A549 (cell line): Measurements from ENCODE around the gene TP53BP1. TPM values are rescaled to one million over a fixed set of nuclear protein-coding genes. Genes with fewer than 3 reads are reported as not detected.

Experiments used
- ATAC-seq, 2 experiments: fragments of 200-7000 bp in 1 of 2; fragments of >200 bp in 1 of 2; cut with Nextera tagmentation in 1 of 2; cut with Tn5 transposase in 1 of 2; 3 replicates each; pipeline versions ENCODE4 v1.8.0 to v1.9.1; 2018 to 2020; ENCODE audit warnings: mild to moderate bottlenecking in 1 of 2, moderate library complexity in 1 of 2
- CTCF ChIA-PET: fragments of 300-600 bp; sonication (Branson Sonifier 250); formaldehyde crosslinking; extraction: SDS; loops from one replicate; lab custom pipeline; 2021; ENCODE audit warnings: antibody characterized with exemption, inconsistent platforms; lab: Yijun Ruan, JAX
- POLR2A ChIA-PET: fragments of 350-600 bp; formaldehyde crosslinking; extraction: SDS; loops from one replicate; lab custom pipeline; 2021; ENCODE audit warnings: antibody characterized with exemption, inconsistent platforms; lab: Yijun Ruan, JAX
- DNase-seq, 2 experiments: peaks; one replicate each; pipeline versions ENCODE4 v3.0.0 to v3.0.0-alpha.2; 2011 to 2016; ENCODE audit warnings: low read depth in 1 of 2, low spot score in 1 of 2
- FAIRE-seq: peaks from 2 replicates; lab custom pipeline; 2011; peaks lifted over from hg19 to GRCh38; lab: Jason Lieb, UNC
- H3K27ac ChIP-seq, 2 experiments: fragments of >200 bp; sonication (Bioruptor Twin); formaldehyde crosslinking; 3 replicates each; pipeline ENCODE4 v1.5.1; 2016 to 2017
- H3K4me1 ChIP-seq: fragments of >200 bp; sonication (Bioruptor Twin); formaldehyde crosslinking; 3 replicates; pipeline ENCODE4 v1.6.1; 2016
- H3K4me2 ChIP-seq: fragments of >200 bp; sonication (Bioruptor Twin); formaldehyde crosslinking; 3 replicates; pipeline ENCODE4 v1.6.1; 2016
- H3K4me3 ChIP-seq: fragments of >200 bp; sonication (Bioruptor Twin); formaldehyde crosslinking; 3 replicates; pipeline ENCODE4 v1.5.1; 2016
- H3K9me3 ChIP-seq: fragments of >200 bp; sonication (Bioruptor Twin); formaldehyde crosslinking; 3 replicates; pipeline ENCODE4 v1.6.1; 2016
- CEBPB ChIP-seq, 2 experiments: fragments of >200 bp in 1 of 2; sonication (Bioruptor Twin) in 1 of 2; formaldehyde crosslinking in 1 of 2; IDR thresholded peaks; 2 replicates each; pipeline ENCODE4 v1.6.1; 2012 to 2016
- CTCF ChIP-seq: fragments of >200 bp; sonication (Bioruptor Twin); formaldehyde crosslinking; IDR thresholded peaks from 3 replicates; pipeline ENCODE4 v1.5.1; 2016
- EHMT2 ChIP-seq: fragments of 200-600 bp; sonication (generic); IDR thresholded peaks from 2 replicates; pipeline ENCODE4 v1.6.1; 2016; ENCODE audit warnings: antibody characterized with exemption, low read depth, mild to moderate bottlenecking, moderate library complexity
- ELK1 ChIP-seq: fragments of 150-350 bp; IDR thresholded peaks from 2 replicates; pipeline ENCODE4 v1.6.1; 2014; ENCODE audit warnings: low read depth, mild to moderate bottlenecking, low read length
- FOSB ChIP-seq: fragments of 250-450 bp; sonication (Bioruptor Pico); IDR thresholded peaks from 2 replicates; pipeline ENCODE4 v1.5.0; 2020; ENCODE audit warnings: mild to moderate bottlenecking, moderate library complexity
- FOSL2 ChIP-seq, 2 experiments: fragments of 450-650 bp in 1 of 2; fragments of >200 bp in 1 of 2; sonication (Bioruptor Twin) in 1 of 2; formaldehyde crosslinking; IDR thresholded peaks; 2 replicates each; pipeline versions ENCODE4 v1.5.0 to v1.6.1; 2016 to 2020; ENCODE audit warnings: mild to moderate bottlenecking in 1 of 2, moderate library complexity in 1 of 2
- HDAC2 ChIP-seq: fragments of 200-600 bp; sonication (generic); IDR thresholded peaks from 2 replicates; pipeline ENCODE4 v1.6.1; 2016
- HES2 ChIP-seq: fragments of >200 bp; sonication (Bioruptor Twin); formaldehyde crosslinking; IDR thresholded peaks from 2 replicates; pipeline ENCODE4 v1.6.1; 2016
- JUN ChIP-seq, 2 experiments: fragments of >200 bp; sonication (Bioruptor Twin); formaldehyde crosslinking; IDR thresholded peaks; 2 replicates in 1 of 2; 3 replicates in 1 of 2; pipeline ENCODE4 v1.6.1; 2016 to 2017
- JUNB ChIP-seq: fragments of >200 bp; sonication (Bioruptor Twin); formaldehyde crosslinking; IDR thresholded peaks from 2 replicates; pipeline ENCODE4 v1.6.1; 2016
- MAFK ChIP-seq: fragments of 450-650 bp; IDR thresholded peaks from 2 replicates; pipeline ENCODE4 v1.6.1; 2014; ENCODE audit not compliant: partially characterized antibody
- NFE2L2 ChIP-seq: fragments of 150-350 bp; conservative IDR thresholded peaks from 2 replicates; pipeline ENCODE4 v1.6.1; 2014; ENCODE audit warnings: low read length
- NR3C1 ChIP-seq: fragments of >200 bp; sonication (Bioruptor Twin); formaldehyde crosslinking; IDR thresholded peaks from 3 replicates; pipeline ENCODE4 v1.6.1; 2017
- PHF8 ChIP-seq: fragments of 200-600 bp; sonication (generic); IDR thresholded peaks from 2 replicates; pipeline ENCODE4 v1.6.1; 2016; ENCODE audit warnings: low read depth, mild to moderate bottlenecking, antibody characterized with exemption, moderate library complexity, borderline replicate concordance
- POLR2AphosphoS2 ChIP-seq: conservative IDR thresholded peaks from 2 replicates; pipeline ENCODE4 v1.6.1; 2012; ENCODE audit warnings: low read length, improper control_type of control experiment, inconsistent platforms
- RAD21 ChIP-seq, 2 experiments: fragments of >200 bp in 1 of 2; sonication (Bioruptor Twin) in 1 of 2; formaldehyde crosslinking in 1 of 2; IDR thresholded peaks in 1 of 2; conservative IDR thresholded peaks in 1 of 2; 2 replicates in 1 of 2; 3 replicates in 1 of 2; pipeline ENCODE4 v1.6.1; 2012 to 2018; ENCODE audit warnings: inconsistent platforms in 1 of 2
- SMC3 ChIP-seq: fragments of >200 bp; sonication (Bioruptor Twin); formaldehyde crosslinking; IDR thresholded peaks from 3 replicates; pipeline ENCODE4 v1.6.1; 2018; ENCODE audit warnings: inconsistent platforms
- TFCP2L1 ChIP-seq: fragments of 250-450 bp; sonication (Bioruptor Pico); IDR thresholded peaks from 2 replicates; pipeline ENCODE4 v1.5.0; 2021; ENCODE audit warnings: mild to moderate bottlenecking
- ZFP36 ChIP-seq: fragments of 450-650 bp; IDR thresholded peaks from 2 replicates; pipeline ENCODE4 v1.6.1; 2014; ENCODE audit warnings: borderline replicate concordance; ENCODE audit not compliant: partially characterized antibody
- WGBS: methylation state at CpG from one replicate; pipeline ENCODE4 v1.1.6; 2017; ENCODE audit errors: missing lambda C conversion rate; 5-methylcytosine and 5-hydroxymethylcytosine counted together
- polyA plus RNA-seq, 4 experiments: library from polyadenylated mRNA; depleted of rRNA in 3 of 4; stranded (reverse); fragments of >200 nt; fragmentation: RNase III in 1 of 4; extraction: RNeasy Plus Mini Kit Qiagen cat#74134 plus additional on column Dnase treatment in 1 of 4; gene quantifications; 2 replicates in 3 of 4; 3 replicates in 1 of 4; pipeline ENCODE4 v1.2.3, GENCODE V29; 2011 to 2017
- TF ChIP-seq, protein P1 (sequence below): fragments of 250-450 bp; sonication (Bioruptor Pico); IDR thresholded peaks from 2 replicates; pipeline ENCODE4 v1.5.0; 2020; ENCODE audit warnings: low read depth, mild to moderate bottlenecking, moderate library complexity
- TF ChIP-seq, protein P2 (sequence below): IDR thresholded peaks from 2 replicates; pipeline ENCODE4 v1.6.1; 2012
- TF ChIP-seq, protein P3 (sequence below): fragments of 250-450 bp; sonication (Bioruptor Pico); IDR thresholded peaks from 2 replicates; pipeline ENCODE4 v1.5.0; 2021; ENCODE audit warnings: mild to moderate bottlenecking, moderate library complexity, borderline replicate concordance

The TP53BP1 gene
- polyA plus RNA-seq, 2 of the 4 experiments (the other 2 are of a cell fraction), result 25.0 to 49.8 TPM

GRCh38 chr15:43440721-43441281, 52.2 kb downstream of the TP53BP1 start:
- no peak overlapping the region for H3K4me3 ChIP-seq
- 7% methylated on average over 4 of the region's 4 CpGs for WGBS
- ATAC-seq, result peak; percentile 99 to 100
- peak; percentile 51 for FAIRE-seq
- peak; percentile 76 to 89 for DNase-seq
- peaks cover 22% of the 10 kb centered on the region for H3K4me1 ChIP-seq
- ChIA-PET POLR2A (interaction anchor here (1.8 kb wide), 1 partner anchor 70 kb away, joined by 10 read pairs; no protein-coding TSS in a partner anchor), CTCF (interaction anchor here (0.5 to 2.1 kb wide), 14 partner anchors 9 to 329 kb away, joined by 3 to 30 read pairs (median 4); partner anchors contain the start of gene TP53BP1)
- TF ChIP-seq, protein P1, sequence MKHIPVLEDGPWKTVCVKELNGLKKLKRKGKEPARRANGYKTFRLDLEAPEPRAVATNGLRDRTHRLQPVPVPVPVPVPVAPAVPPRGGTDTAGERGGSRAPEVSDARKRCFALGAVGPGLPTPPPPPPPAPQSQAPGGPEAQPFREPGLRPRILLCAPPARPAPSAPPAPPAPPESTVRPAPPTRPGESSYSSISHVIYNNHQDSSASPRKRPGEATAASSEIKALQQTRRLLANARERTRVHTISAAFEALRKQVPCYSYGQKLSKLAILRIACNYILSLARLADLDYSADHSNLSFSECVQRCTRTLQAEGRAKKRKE, result no peak
- TF ChIP-seq MAFK (peak; percentile 97), PHF8 (no peak), ELK1 (no peak), FOSL2 (IDR thresholded peaks at IDR 0.05) (peak; percentile 65), FOSL2 (CRISPR knock-in tag; IDR thresholded peaks at IDR 0.05) (peak; percentile 97), NFE2L2 (peak; percentile 86), SMC3 (peak; percentile 66), RAD21 (conservative IDR thresholded peaks at IDR 0.05 in 1 of 2, IDR thresholded peaks at IDR 0.05 in 1 of 2) (peak; percentile 71 to 81), FOSB (CRISPR knock-in tag) (no peak), HES2 (no peak), POLR2AphosphoS2 (no peak), JUNB (peak; percentile 41), CEBPB (IDR thresholded peaks at IDR 0.05) (peak; percentile 67 to 91), ZFP36 (no peak), TFCP2L1 (no peak), JUN (IDR thresholded peaks at IDR 0.05) (peak in 1 of 2 experiments; percentile 37; a peak in 1 of 5 replicates), NR3C1 (no peak), CTCF (peak; percentile 60), EHMT2 (no peak), HDAC2 (no peak)
- TF ChIP-seq, protein P2, sequence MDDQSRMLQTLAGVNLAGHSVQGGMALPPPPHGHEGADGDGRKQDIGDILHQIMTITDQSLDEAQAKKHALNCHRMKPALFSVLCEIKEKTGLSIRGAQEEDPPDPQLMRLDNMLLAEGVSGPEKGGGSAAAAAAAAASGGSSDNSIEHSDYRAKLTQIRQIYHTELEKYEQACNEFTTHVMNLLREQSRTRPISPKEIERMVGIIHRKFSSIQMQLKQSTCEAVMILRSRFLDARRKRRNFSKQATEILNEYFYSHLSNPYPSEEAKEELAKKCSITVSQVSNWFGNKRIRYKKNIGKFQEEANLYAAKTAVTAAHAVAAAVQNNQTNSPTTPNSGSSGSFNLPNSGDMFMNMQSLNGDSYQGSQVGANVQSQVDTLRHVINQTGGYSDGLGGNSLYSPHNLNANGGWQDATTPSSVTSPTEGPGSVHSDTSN, result no peak
- TF ChIP-seq, protein P3, sequence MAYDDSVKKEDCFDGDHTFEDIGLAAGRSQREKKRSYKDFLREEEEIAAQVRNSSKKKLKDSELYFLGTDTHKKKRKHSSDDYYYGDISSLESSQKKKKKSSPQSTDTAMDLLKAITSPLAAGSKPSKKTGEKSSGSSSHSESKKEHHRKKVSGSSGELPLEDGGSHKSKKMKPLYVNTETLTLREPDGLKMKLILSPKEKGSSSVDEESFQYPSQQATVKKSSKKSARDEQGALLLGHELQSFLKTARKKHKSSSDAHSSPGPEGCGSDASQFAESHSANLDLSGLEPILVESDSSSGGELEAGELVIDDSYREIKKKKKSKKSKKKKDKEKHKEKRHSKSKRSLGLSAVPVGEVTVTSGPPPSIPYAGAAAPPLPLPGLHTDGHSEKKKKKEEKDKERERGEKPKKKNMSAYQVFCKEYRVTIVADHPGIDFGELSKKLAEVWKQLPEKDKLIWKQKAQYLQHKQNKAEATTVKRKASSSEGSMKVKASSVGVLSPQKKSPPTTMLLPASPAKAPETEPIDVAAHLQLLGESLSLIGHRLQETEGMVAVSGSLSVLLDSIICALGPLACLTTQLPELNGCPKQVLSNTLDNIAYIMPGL, result no peak
- H3K4me2 ChIP-seq, result peak overlapping the region; percentile 52
- peak overlapping the region; percentile 73 to 92 for H3K27ac ChIP-seq
- no peaks in the 10 kb centered on the region for H3K9me3 ChIP-seq
